Mucosa of gallbladder (tissue), 1 donor: ENCODE data around the gene TMEM178B. TPM values are rescaled to one million over a fixed set of nuclear protein-coding genes. Genes with fewer than 3 reads are reported as not detected.
"Not testable (repeated sequence)": the region's sequence is repeated elsewhere in the genome, so short reads cannot be mapped to it uniquely, and the experiment has no call there.

ENCODE experiments used
- DNase-seq: peaks from one replicate; pipeline ENCODE4 v3.0.0-alpha.2; 2020; ENCODE audit warnings: low spot score
- total RNA-seq: library from RNA; stranded (reverse); gene quantifications from one replicate; pipeline ENCODE4 v1.2.1, GENCODE V29; 2021
- donor health status: DM: no; HTN: no; CAD: no.

Gene TMEM178B
- total RNA-seq, 1 donor from 2014 or later: 3.5 TPM

DNA sequence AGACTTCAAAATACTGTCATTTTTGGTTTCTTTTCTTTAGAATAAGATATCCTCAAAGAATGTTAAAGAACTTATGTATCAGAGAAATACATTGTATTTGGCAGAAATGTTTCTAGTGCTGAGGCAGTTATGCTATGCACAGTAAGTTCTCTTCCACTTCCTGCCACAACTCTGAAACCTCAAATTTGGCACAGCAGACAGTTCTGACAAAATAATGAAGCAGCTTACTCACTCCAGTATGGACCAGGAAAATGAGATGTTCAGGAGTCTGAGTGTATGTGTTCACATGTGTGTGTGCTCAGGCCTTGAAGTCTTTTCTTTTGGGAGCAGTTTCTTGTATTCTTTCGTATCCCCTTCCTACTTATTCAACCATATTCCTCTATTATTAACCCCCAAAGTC lies 280.4 kb downstream of the TMEM178B start:
- no peak for DNase-seq

DNA sequence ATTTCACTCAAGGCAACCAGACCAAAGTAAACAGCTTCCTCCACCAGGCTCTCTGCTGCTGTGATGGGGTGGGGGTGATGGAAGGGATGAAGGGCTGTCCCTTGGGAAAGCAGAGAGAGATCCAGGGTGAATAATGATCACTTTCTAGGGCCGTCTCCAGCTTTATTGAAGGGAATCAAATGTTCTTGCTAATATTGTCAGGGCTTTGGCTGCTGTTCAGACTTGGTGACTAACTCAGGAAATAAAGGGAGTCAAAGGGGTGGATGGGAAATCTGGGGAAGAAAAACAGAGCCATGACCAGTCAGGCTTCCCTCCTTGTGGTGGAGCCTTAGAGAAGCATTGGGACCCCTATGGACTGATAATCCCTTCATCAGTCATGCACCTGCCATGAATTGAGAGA lies 281.2 kb downstream of the TMEM178B start:
- no peak for DNase-seq

DNA sequence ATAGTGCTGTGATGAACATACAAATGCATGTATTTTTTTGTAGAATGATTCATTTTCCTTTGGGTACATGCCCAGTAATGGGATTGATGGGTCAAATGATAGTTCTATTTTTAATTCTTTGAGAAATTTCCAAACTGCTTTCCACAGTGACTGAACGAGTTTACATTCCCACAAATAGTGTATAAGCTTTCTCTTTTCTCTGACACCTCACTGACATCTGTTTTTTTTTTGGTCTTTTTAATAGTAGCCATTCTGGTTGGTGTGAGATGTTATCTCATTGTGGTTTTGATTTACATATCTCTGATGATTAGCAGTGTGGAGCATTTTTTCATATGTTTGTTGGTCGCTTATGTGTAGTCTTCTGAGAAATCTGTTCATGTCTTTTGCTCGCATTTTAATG lies 282.3 kb downstream of the TMEM178B start:
- no peak for DNase-seq

DNA sequence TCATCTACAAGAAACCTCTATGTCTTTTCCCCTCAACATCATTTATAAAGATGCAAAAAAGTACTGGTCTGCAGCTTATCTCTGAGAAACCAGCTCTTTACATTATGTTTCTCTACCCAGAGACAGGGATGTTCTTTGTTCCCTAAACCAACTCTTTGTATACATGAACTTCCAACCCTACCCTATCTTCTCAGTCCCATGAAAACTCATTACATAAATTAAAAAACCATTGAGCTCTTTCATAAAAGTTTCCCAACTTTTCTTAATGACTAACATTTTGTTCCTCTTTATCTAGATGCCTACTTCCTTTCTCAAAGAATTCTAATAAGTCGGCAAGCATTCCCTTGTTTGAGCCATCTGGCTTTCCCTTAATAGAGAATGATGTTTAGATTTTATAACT lies 284.5 kb downstream of the TMEM178B start:
- no peak for DNase-seq

- no peak for DNase-seq
Measured at GRCh38 chr7:141359262-141359661, 285.4 kb downstream of the TMEM178B start.

DNA sequence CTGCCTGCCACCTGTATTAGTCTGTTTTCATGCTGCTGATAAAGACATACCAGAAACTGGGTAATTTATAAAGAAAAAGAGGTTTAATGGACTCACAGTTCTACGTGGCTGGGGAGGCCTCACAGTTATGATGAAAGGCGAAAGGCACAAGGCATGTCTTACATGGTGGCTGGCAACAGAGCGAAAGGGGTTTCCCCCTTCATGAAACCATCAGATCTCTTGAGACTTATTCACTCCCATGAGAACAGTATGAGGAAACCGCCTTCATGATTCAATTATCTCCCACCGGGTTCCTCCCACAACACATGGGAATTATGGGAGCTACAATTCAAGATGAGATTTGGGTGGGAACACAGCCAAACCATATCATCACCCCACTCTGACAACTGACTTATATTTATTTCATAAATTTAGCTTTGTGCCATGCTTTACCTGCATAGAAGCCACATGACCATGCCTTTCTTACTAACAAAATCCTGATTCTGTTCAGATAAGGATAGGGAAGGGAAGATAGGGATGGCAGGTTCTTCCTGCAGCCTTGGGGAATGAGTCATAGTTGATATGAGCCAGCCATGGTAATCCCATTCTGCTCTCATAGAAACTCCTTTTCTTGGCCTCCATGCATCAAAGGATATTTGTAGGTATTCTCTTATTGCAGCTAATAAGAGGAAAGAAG lies 286.0 kb downstream of the TMEM178B start:
- DNase-seq: no peak

- DNase-seq: no peak
Measured at GRCh38 chr7:141360416-141360760, 286.5 kb downstream of the TMEM178B start.

GRCh38 chr7:141360803-141361202 lies 286.9 kb downstream of the TMEM178B start:
- DNase-seq: no peak

- DNase-seq: no peak
Measured at GRCh38 chr7:141361479-141361878, 287.6 kb downstream of the TMEM178B start.

DNA sequence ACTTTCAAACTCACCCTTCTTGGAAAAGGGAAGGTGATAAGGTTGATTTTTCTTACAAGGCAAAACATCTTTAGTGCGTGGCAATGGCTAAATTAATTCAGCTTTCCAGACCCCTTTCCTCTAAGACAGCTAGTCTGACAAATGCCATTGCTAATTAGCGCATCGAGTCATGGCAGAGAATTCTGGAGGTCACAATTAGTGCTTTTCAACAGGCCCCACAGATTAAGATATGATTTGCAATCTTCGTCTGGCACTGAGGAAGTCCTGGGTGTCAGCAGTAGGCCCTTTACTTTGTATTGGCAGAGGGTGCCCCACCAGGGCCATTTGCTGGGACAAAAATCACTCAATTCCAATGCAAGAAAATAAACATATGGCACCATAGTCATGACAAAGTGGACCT lies 288.1 kb downstream of the TMEM178B start:
- no peak for DNase-seq

DNA sequence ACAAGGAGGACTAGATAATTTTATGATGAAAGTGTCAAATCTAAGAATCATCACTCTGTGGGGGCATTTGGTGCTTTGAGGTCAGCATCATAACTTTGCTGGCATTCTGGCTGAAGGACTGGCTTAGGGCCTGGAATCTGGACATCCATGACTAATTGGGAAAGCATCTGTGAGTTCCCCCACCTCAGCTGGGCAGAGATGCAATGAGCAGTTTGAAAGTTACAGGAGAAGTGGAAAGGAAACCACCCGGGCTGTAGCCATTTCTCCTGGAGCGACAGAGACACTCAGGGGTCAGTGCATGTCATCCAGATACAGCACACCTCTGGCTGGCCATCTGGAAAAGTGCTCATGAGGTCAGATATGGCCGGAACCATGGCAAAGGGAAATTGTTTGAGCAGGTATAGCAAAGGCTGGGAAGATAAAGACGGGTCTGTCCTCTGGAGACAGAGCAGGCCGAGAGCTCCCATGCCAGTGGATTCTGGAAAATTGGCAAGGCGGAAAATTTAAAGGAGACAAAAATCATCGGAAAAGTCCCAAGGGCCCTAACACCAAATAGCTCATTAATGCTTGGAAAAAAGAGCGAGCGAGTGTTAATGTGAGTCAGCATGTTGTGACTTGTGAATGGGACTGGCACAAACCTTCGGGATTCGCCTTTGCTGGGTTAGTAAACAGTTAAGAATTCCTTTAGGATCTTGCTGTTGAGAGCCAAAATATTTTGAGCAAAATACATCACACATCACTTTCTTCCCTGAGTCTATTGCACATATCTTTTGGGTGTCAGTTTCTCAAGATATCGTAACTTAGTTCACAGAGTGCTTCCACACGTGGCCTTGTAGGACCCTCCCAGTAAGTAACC lies 288.9 kb downstream of the TMEM178B start:
- no peak for DNase-seq

GRCh38 chr7:141363748-141364147 lies 289.9 kb downstream of the TMEM178B start:
- DNase-seq: no peak

GRCh38 chr7:141366091-141366621 lies 292.3 kb downstream of the TMEM178B start:
- DNase-seq: no peak

GRCh38 chr7:141369422-141369821 lies 295.6 kb downstream of the TMEM178B start:
- DNase-seq: no peak

DNA sequence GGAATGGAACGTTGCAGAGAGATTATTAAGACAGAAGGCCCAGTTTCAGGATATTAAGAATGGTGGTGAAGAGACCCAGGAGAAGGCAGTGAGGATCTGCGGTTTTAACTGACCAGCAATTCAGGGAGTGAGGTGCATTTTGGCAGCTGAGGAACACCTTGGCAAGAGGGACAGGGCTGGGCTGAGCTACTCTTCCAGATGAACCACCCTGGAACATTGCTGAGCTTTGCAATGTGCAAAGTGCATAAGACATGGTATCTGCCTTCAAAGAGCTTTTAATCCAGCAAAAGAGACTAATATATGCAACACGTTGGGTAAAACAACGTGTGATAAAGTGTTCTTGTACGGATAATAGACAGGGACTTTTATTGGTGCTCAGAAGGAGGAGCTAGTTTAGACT lies 296.3 kb downstream of the TMEM178B start:
- DNase-seq: no peak

DNA sequence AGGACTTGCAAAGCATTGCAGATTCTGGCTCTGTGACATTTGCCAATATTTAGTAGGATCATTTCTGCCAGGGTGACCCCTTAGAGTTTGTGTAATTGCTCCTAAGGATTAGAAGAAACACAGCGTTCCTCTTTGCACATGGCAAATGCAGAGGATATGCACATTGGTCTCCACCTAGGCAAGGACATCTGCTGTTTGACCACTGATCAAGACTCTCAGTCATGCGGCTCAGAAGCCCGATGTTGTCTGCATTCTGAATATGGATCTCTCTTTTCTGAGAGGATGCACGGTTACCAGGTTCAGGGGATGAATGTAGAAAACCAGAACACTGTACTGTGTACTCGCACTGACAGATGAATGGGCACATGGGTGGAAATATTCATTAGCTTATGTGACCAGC lies 296.8 kb downstream of the TMEM178B start:
- no peak for DNase-seq

DNA sequence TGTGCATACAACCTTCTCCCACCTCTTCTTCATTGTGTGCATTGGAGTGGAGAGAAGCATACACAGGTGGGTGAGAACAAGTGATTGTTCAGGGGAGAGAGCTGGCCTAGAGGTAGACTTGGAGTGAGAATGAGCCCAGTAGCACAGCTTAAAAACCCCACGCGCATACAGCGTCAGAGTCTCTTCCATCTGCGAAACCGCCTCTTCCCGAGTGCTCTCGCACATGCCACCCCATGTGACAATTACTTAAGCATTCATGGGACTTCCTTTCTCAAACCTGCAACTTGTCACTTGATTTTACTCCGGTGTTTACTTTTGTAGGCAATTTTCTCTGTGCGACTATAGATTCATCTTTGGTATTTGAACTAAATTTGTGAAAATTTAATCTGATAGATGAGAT lies 300.6 kb downstream of the TMEM178B start:
- no peak for DNase-seq

DNA sequence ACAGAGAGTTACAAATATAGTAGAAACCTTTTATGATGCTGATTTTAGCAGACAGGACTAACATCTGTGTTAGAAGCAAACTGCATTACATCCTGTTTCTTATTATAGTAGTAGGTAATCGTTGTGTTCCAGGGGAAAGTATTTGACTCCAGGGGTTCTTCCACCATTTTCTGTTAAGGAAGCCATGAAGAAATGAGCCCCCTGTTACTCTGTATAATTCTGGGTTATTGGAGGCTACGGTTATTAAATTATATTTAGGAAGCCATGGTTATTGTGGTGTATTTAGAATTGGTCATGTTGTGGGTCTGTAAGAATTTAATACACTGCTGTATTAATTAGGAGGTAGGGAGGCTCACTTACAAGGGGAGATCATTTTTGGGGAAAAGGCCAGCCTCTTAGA lies 301.6 kb downstream of the TMEM178B start:
- DNase-seq: no peak

GRCh38 chr7:141377906-141378305 lies 304.0 kb downstream of the TMEM178B start:
- no peak for DNase-seq

- no peak for DNase-seq
Measured at GRCh38 chr7:141378405-141378804, 304.5 kb downstream of the TMEM178B start.

- no peak for DNase-seq
Measured at GRCh38 chr7:141381794-141382427, 308.0 kb downstream of the TMEM178B start.

DNA sequence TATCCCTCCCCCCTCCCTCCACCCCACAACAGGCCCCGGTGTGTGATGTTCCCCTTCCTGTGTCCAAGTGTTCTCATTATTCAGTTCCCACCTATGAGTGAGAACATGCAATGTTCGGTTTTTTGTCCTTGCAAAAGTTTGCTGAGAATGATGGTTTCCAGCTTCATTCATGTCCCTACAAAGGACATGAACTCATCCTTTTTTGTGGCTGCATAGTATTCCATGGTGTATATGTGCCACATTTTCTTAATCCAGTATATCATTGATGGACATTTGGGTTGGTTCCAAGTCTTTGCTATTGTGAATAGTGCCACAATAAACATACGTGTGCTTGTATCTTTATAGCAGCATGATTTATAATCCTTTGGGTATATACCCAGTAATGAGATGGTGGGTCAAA lies 309.5 kb downstream of the TMEM178B start:
- DNase-seq: not testable (repeated sequence)

GRCh38 chr7:141386881-141387280 lies 313.0 kb downstream of the TMEM178B start:
- no peak for DNase-seq
